ENCODE measurements around the gene PGS1. TPM values are rescaled to one million over a fixed set of nuclear protein-coding genes. Genes with fewer than 3 reads are reported as not detected.

Gene PGS1
- total RNA-seq, 1 donor from 2014 or later: 25.8 TPM

DNA sequence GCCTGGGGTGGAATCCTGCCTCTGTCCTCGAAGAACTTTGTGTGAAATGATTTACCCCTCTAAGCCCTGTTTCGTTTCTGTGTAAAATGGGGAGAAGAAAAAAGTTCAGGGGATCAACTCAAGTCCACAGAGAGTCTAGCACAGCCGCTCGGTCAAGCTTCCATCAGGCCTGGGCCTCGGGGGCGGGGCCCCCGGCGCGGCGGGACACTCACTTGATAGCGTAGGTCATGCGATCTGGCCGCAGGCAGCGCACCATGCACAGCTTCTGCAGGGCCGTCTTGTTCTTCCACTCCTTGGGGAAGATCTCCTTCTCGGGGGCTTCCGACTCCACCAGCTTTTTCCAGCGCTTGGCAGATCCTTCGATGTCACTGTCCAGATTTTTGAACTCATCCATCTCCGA lies 65.9 kb downstream of the PGS1 start:
- DNase-seq (ENCODE audit: low read depth) (no peak), FAIRE-seq (no peak)
- TF ChIP-seq, protein P1, sequence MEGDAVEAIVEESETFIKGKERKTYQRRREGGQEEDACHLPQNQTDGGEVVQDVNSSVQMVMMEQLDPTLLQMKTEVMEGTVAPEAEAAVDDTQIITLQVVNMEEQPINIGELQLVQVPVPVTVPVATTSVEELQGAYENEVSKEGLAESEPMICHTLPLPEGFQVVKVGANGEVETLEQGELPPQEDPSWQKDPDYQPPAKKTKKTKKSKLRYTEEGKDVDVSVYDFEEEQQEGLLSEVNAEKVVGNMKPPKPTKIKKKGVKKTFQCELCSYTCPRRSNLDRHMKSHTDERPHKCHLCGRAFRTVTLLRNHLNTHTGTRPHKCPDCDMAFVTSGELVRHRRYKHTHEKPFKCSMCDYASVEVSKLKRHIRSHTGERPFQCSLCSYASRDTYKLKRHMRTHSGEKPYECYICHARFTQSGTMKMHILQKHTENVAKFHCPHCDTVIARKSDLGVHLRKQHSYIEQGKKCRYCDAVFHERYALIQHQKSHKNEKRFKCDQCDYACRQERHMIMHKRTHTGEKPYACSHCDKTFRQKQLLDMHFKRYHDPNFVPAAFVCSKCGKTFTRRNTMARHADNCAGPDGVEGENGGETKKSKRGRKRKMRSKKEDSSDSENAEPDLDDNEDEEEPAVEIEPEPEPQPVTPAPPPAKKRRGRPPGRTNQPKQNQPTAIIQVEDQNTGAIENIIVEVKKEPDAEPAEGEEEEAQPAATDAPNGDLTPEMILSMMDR (IDR thresholded peaks at IDR 0.05; ENCODE audit: insufficient read depth, low read length, severe bottlenecking): no peak
- H3K36me3 ChIP-seq (ENCODE audit: control insufficient read depth, insufficient read depth, low read length): no peaks in the 10 kb centered on the region
- no peak overlapping the region for H3K4me3 ChIP-seq (ENCODE audit: low read depth, low read length)
- H3K27me3 ChIP-seq (ENCODE audit: control insufficient read depth, insufficient read depth, low read length): peaks cover 6% of the 10 kb centered on the region

DNA sequence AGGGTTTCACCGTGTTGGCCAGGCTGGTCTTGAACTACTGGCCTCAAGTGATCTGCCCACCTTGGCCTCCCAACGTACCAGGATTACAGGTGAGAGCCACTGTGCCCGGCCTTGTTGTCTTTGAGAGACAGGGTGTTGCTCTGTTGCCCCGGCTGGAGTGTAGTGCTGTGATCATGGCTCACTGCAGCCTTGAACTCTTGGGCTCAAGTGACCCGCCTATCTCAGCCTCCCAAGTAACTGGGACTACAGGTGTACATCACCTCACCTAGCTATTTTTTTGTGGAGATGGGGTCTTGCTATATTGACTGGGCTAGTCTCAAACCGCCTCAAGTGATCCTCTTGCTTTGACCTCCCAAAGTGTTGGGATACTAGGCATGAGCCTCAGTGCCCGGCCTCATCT lies 68.4 kb downstream of the PGS1 start:
- Histone ChIP-seq H3K4me3 (ENCODE audit: low read depth, low read length) (no peak overlapping the region), H3K27me3 (ENCODE audit: control insufficient read depth, insufficient read depth, low read length) (peaks cover 6% of the 10 kb centered on the region), H3K36me3 (ENCODE audit: control insufficient read depth, insufficient read depth, low read length) (no peaks in the 10 kb centered on the region)
- DNase-seq (ENCODE audit: low read depth): no peak
- FAIRE-seq: no peak
- TF ChIP-seq, protein P1 (IDR thresholded peaks at IDR 0.05; ENCODE audit: insufficient read depth, low read length, severe bottlenecking): no peak

DNA sequence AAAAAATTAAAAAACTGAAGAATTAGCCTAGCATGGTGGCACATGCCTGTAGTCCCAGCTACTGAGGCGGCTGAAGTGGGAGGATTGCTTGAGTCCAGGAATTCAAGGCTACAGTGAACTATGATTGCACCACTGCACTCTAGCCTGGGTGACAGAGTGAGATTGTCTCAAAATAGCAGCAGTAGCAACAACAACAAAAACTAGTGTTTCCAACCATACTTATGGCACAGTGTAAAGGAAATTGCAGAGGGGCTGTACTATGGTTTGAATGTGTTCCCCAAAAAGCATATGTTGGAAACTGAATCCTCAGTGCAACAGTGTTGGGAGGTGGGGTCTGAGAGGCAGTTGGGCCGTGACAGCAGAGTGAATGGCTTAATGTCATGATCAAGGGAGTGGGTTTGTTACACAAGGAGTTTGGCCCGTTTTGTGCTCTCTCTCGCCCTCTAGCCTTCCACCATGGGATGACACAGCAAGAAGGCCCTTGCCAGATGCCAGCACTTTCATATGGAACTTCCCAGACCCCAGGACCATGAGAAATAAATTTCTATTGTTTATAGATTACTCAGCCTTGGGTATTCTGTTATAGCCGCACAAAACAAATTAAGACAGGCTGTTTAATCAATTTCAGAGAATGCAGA lies 70.0 kb downstream of the PGS1 start:
- FAIRE-seq (no peak), DNase-seq (ENCODE audit: low read depth) (no peak)
- Histone ChIP-seq H3K4me3 (ENCODE audit: low read depth, low read length) (no peak overlapping the region), H3K36me3 (ENCODE audit: control insufficient read depth, insufficient read depth, low read length) (no peaks in the 10 kb centered on the region), H3K27me3 (ENCODE audit: control insufficient read depth, insufficient read depth, low read length) (peaks cover 4% of the 10 kb centered on the region)
- TF ChIP-seq, protein P1 (IDR thresholded peaks at IDR 0.05; ENCODE audit: insufficient read depth, low read length, severe bottlenecking): peak; percentile 1

DNA sequence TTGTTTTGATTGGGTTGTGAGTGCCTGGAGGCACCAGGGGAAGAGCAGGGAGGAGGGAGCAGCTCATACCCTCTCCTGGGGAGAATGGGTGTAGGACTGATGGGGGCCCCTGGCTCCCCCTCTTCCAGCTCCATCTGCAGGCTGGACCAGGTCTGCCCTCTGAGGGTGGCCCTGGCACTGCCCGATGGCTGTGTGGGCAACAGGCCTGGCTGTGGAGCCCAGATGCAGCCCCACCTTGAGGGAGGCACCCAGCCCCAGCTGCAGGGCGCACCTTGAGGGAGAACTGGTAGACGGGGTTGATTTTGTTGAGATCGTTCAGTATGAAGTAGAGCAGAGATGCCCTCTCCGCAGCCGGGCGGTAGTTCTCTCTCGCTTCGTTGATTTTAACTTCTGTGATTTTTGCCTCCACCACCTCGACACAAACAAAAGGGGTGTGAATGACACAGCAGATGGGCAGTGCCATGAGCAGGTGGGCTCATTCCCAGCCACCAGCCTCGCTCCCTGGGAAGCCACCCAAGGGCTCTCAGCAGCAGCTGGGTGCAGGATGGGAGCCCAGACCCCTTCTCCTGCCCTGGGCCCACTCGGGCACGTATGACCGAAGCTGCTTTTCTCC lies 71.6 kb downstream of the PGS1 start:
- H3K4me3 ChIP-seq (ENCODE audit: low read depth, low read length): no peak overlapping the region
- no peaks in the 10 kb centered on the region for H3K27me3 ChIP-seq (ENCODE audit: control insufficient read depth, insufficient read depth, low read length)
- TF ChIP-seq, protein P1 (IDR thresholded peaks at IDR 0.05; ENCODE audit: insufficient read depth, low read length, severe bottlenecking): no peak
- H3K36me3 ChIP-seq (ENCODE audit: control insufficient read depth, insufficient read depth, low read length): no peaks in the 10 kb centered on the region
- no peak for DNase-seq (ENCODE audit: low read depth)
- FAIRE-seq: no peak

DNA sequence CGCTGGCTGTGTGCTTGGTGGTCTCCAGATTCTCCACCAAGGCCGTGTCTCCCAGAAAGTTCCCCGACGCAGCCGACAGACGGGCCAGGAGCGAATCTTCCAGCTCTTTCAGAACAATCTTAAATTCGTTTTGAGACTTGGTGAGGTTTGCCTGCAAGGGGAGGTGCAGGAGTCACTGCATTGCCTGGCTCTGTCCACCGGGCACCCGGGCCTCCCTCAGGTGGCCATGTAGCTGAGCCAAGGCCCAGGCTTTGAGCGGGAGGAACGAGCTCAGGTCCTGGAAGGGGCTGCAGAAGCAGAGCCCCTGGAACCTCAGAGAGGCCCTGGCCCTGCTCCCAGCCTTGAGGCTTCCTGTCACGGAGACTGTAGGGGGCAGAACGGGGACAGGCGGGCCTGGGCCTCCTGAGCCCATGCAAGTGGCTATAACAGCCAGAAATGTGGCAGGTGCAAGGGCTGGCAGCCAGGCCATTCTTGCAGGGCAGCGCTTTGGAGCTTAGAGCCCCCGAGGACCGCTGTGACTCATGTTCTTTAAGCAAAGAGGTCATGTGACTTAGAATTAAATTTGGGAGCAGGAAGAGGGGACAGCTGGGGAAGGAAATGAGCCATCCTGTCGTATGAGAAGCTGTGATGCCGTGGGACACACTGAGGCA lies 72.4 kb downstream of the PGS1 start:
- Histone ChIP-seq H3K36me3 (ENCODE audit: control insufficient read depth, insufficient read depth, low read length) (no peaks in the 10 kb centered on the region), H3K27me3 (ENCODE audit: control insufficient read depth, insufficient read depth, low read length) (no peaks in the 10 kb centered on the region), H3K4me3 (ENCODE audit: low read depth, low read length) (no peak overlapping the region)
- TF ChIP-seq, protein P1 (IDR thresholded peaks at IDR 0.05; ENCODE audit: insufficient read depth, low read length, severe bottlenecking): no peak
- FAIRE-seq (no peak), DNase-seq (ENCODE audit: low read depth) (no peak)
